ENCODE data around the gene PCGF5.
A peak's percentile ranks its signal among the peaks of the same experiment; 100 is the strongest.
"Not testable (repeated sequence)": the region's sequence is repeated elsewhere in the genome, so short reads cannot be mapped to it uniquely, and the experiment has no call there.

PCGF5 gene

GRCh38 chr10:91249700-91250099 is 29.2 kb downstream of the PCGF5 start:
- Histone ChIP-seq H3K27me3 (ENCODE audit: control insufficient read depth in 1 of 2, insufficient read depth in 2 of 2, low read length in 2 of 2) (no peaks in the 10 kb centered on the region), H3K36me3 (ENCODE audit: insufficient read depth, low read length) (peaks cover 13% of the 10 kb centered on the region), H3K9ac (ENCODE audit: low read length) (no peak overlapping the region), H3K27ac (ENCODE audit: low read depth, low read length) (no peak overlapping the region), H3K4me3 (ENCODE audit: low read depth in 1 of 2, low read length in 2 of 2) (no peak overlapping the region), H3K9me3 (ENCODE audit: low read length) (no peaks in the 10 kb centered on the region), H3K4me1 (ENCODE audit: insufficient read depth, low read length) (peaks cover 5% of the 10 kb centered on the region)

- no peaks in the 10 kb centered on the region for H3K27me3 ChIP-seq (ENCODE audit: control insufficient read depth in 1 of 2, insufficient read depth in 2 of 2, low read length in 2 of 2)
- no peak overlapping the region for H3K4me3 ChIP-seq (ENCODE audit: low read depth in 1 of 2, low read length in 2 of 2)
- H3K4me1 ChIP-seq (ENCODE audit: insufficient read depth, low read length) = peaks cover 5% of the 10 kb centered on the region
- H3K36me3 ChIP-seq (ENCODE audit: insufficient read depth, low read length) = peaks cover 20% of the 10 kb centered on the region
- H3K9ac ChIP-seq (ENCODE audit: low read length) = no peak overlapping the region
- no peak overlapping the region for H3K27ac ChIP-seq (ENCODE audit: low read depth, low read length)
- H3K9me3 ChIP-seq (ENCODE audit: low read length) = no peaks in the 10 kb centered on the region
Measured at GRCh38 chr10:91250341-91250740, 29.9 kb downstream of the PCGF5 start.

- no peak overlapping the region for H3K4me3 ChIP-seq (ENCODE audit: low read depth in 1 of 2, low read length in 2 of 2)
- H3K27ac ChIP-seq (ENCODE audit: low read depth, low read length) = no peak overlapping the region
- no peak overlapping the region for H3K9ac ChIP-seq (ENCODE audit: low read length)
- H3K27me3 ChIP-seq (ENCODE audit: control insufficient read depth in 1 of 2, insufficient read depth in 2 of 2, low read length in 2 of 2) = no peaks in the 10 kb centered on the region
- peaks cover 22% of the 10 kb centered on the region for H3K36me3 ChIP-seq (ENCODE audit: insufficient read depth, low read length)
- no peaks in the 10 kb centered on the region for H3K4me1 ChIP-seq (ENCODE audit: insufficient read depth, low read length)
- no peaks in the 10 kb centered on the region for H3K9me3 ChIP-seq (ENCODE audit: low read length)
Measured at GRCh38 chr10:91251430-91252056, 31.1 kb downstream of the PCGF5 start.

- Histone ChIP-seq H3K36me3 (ENCODE audit: insufficient read depth, low read length) (peaks cover 22% of the 10 kb centered on the region), H3K27ac (ENCODE audit: low read depth, low read length) (no peak overlapping the region), H3K9ac (ENCODE audit: low read length) (no peak overlapping the region), H3K4me3 (ENCODE audit: low read depth in 1 of 2, low read length in 2 of 2) (no peak overlapping the region), H3K27me3 (ENCODE audit: control insufficient read depth in 1 of 2, insufficient read depth in 2 of 2, low read length in 2 of 2) (no peaks in the 10 kb centered on the region), H3K9me3 (ENCODE audit: low read length) (no peaks in the 10 kb centered on the region), H3K4me1 (ENCODE audit: insufficient read depth, low read length) (no peaks in the 10 kb centered on the region)
Measured at GRCh38 chr10:91253300-91253699, 32.8 kb downstream of the PCGF5 start.

- no peaks in the 10 kb centered on the region for H3K27me3 ChIP-seq (ENCODE audit: control insufficient read depth in 1 of 2, insufficient read depth in 2 of 2, low read length in 2 of 2)
- no peak overlapping the region for H3K4me3 ChIP-seq (ENCODE audit: low read depth in 1 of 2, low read length in 2 of 2)
- no peak overlapping the region for H3K27ac ChIP-seq (ENCODE audit: low read depth, low read length)
- H3K36me3 ChIP-seq (ENCODE audit: insufficient read depth, low read length) = peaks cover 22% of the 10 kb centered on the region
- no peak overlapping the region for H3K9ac ChIP-seq (ENCODE audit: low read length)
- H3K4me1 ChIP-seq (ENCODE audit: insufficient read depth, low read length) = no peaks in the 10 kb centered on the region
- no peaks in the 10 kb centered on the region for H3K9me3 ChIP-seq (ENCODE audit: low read length)
Measured at GRCh38 chr10:91257310-91257709, 36.8 kb downstream of the PCGF5 start.

- H3K9me3 ChIP-seq (ENCODE audit: low read length); H3K4me3 ChIP-seq (ENCODE audit: low read depth in 1 of 2, low read length in 2 of 2); H3K27ac ChIP-seq (ENCODE audit: low read depth, low read length); H3K9ac ChIP-seq (ENCODE audit: low read length); H3K4me1 ChIP-seq (ENCODE audit: insufficient read depth, low read length); H3K36me3 ChIP-seq (ENCODE audit: insufficient read depth, low read length); H3K27me3 ChIP-seq (ENCODE audit: control insufficient read depth in 1 of 2, insufficient read depth in 2 of 2, low read length in 2 of 2): not testable (repeated sequence)
Measured at GRCh38 chr10:91260417-91260816, 40.0 kb downstream of the PCGF5 start.

- H3K27ac ChIP-seq (ENCODE audit: low read depth, low read length) = no peak overlapping the region
- H3K36me3 ChIP-seq (ENCODE audit: insufficient read depth, low read length) = peaks cover 17% of the 10 kb centered on the region
- no peak overlapping the region for H3K4me3 ChIP-seq (ENCODE audit: low read depth in 1 of 2, low read length in 2 of 2)
- no peaks in the 10 kb centered on the region for H3K27me3 ChIP-seq (ENCODE audit: control insufficient read depth in 1 of 2, insufficient read depth in 2 of 2, low read length in 2 of 2)
- H3K4me1 ChIP-seq (ENCODE audit: insufficient read depth, low read length) = no peaks in the 10 kb centered on the region
- no peaks in the 10 kb centered on the region for H3K9me3 ChIP-seq (ENCODE audit: low read length)
- no peak overlapping the region for H3K9ac ChIP-seq (ENCODE audit: low read length)
Measured at GRCh38 chr10:91271886-91272285, 51.4 kb downstream of the PCGF5 start.

GRCh38 chr10:91284486-91285090 is 64.1 kb downstream of the PCGF5 start:
- Histone ChIP-seq H3K4me1 (ENCODE audit: insufficient read depth, low read length) (peaks cover 18% of the 10 kb centered on the region), H3K4me3 (ENCODE audit: low read depth in 1 of 2, low read length in 2 of 2) (no peak overlapping the region), H3K27ac (ENCODE audit: low read depth, low read length) (no peak overlapping the region), H3K9me3 (ENCODE audit: low read length) (no peaks in the 10 kb centered on the region), H3K9ac (ENCODE audit: low read length) (peak overlapping the region; percentile 10), H3K36me3 (ENCODE audit: insufficient read depth, low read length) (no peaks in the 10 kb centered on the region), H3K27me3 (ENCODE audit: control insufficient read depth in 1 of 2, insufficient read depth in 2 of 2, low read length in 2 of 2) (no peaks in the 10 kb centered on the region)

- peaks cover 18% of the 10 kb centered on the region for H3K4me1 ChIP-seq (ENCODE audit: insufficient read depth, low read length)
- no peak overlapping the region for H3K27ac ChIP-seq (ENCODE audit: low read depth, low read length)
- no peaks in the 10 kb centered on the region for H3K27me3 ChIP-seq (ENCODE audit: control insufficient read depth in 1 of 2, insufficient read depth in 2 of 2, low read length in 2 of 2)
- no peaks in the 10 kb centered on the region for H3K36me3 ChIP-seq (ENCODE audit: insufficient read depth, low read length)
- no peak overlapping the region for H3K4me3 ChIP-seq (ENCODE audit: low read depth in 1 of 2, low read length in 2 of 2)
- H3K9ac ChIP-seq (ENCODE audit: low read length) = no peak overlapping the region
- H3K9me3 ChIP-seq (ENCODE audit: low read length) = no peaks in the 10 kb centered on the region
Measured at GRCh38 chr10:91286572-91286971, 66.1 kb downstream of the PCGF5 start.

- H3K9me3 ChIP-seq (ENCODE audit: low read length) = no peaks in the 10 kb centered on the region
- H3K27ac ChIP-seq (ENCODE audit: low read depth, low read length) = no peak overlapping the region
- no peak overlapping the region for H3K9ac ChIP-seq (ENCODE audit: low read length)
- no peaks in the 10 kb centered on the region for H3K36me3 ChIP-seq (ENCODE audit: insufficient read depth, low read length)
- H3K4me1 ChIP-seq (ENCODE audit: insufficient read depth, low read length) = peaks cover 18% of the 10 kb centered on the region
- H3K4me3 ChIP-seq (ENCODE audit: low read depth in 1 of 2, low read length in 2 of 2) = no peak overlapping the region
- H3K27me3 ChIP-seq (ENCODE audit: control insufficient read depth in 1 of 2, insufficient read depth in 2 of 2, low read length in 2 of 2) = no peaks in the 10 kb centered on the region
Measured at GRCh38 chr10:91287276-91287675, 66.8 kb downstream of the PCGF5 start.

- no peaks in the 10 kb centered on the region for H3K27me3 ChIP-seq (ENCODE audit: control insufficient read depth in 1 of 2, insufficient read depth in 2 of 2, low read length in 2 of 2)
- H3K9me3 ChIP-seq (ENCODE audit: low read length) = no peaks in the 10 kb centered on the region
- peaks cover 18% of the 10 kb centered on the region for H3K4me1 ChIP-seq (ENCODE audit: insufficient read depth, low read length)
- H3K9ac ChIP-seq (ENCODE audit: low read length) = no peak overlapping the region
- H3K27ac ChIP-seq (ENCODE audit: low read depth, low read length) = no peak overlapping the region
- no peak overlapping the region for H3K4me3 ChIP-seq (ENCODE audit: low read depth in 1 of 2, low read length in 2 of 2)
- no peaks in the 10 kb centered on the region for H3K36me3 ChIP-seq (ENCODE audit: insufficient read depth, low read length)
Measured at GRCh38 chr10:91287912-91288311, 67.4 kb downstream of the PCGF5 start.

GRCh38 chr10:91289305-91289704 is 68.8 kb downstream of the PCGF5 start:
- Histone ChIP-seq H3K27me3 (ENCODE audit: control insufficient read depth in 1 of 2, insufficient read depth in 2 of 2, low read length in 2 of 2) (no peaks in the 10 kb centered on the region), H3K27ac (ENCODE audit: low read depth, low read length) (no peak overlapping the region), H3K9ac (ENCODE audit: low read length) (no peak overlapping the region), H3K4me3 (ENCODE audit: low read depth in 1 of 2, low read length in 2 of 2) (no peak overlapping the region), H3K36me3 (ENCODE audit: insufficient read depth, low read length) (no peaks in the 10 kb centered on the region), H3K9me3 (ENCODE audit: low read length) (no peaks in the 10 kb centered on the region), H3K4me1 (ENCODE audit: insufficient read depth, low read length) (peaks cover 17% of the 10 kb centered on the region)

Measured in muscle layer of colon (tissue), 2 donors.